Fibroblast of lung (primary cell): Measurements from ENCODE around the gene AIMP2.

Source experiments
- CTCF ChIP-seq, 2 donors: IDR thresholded peaks in 1 of 2; conservative IDR thresholded peaks in 1 of 2; 1 replicate in 1 of 2; 2 replicates in 1 of 2; pipeline ENCODE4 v1.5.1; 2011 to 2012; ENCODE audit warnings: low read length in 2 of 2, control low read depth in 1 of 2, inconsistent platforms in 1 of 2, low read depth in 1 of 2, mild to moderate bottlenecking in 1 of 2
- EZH2 ChIP-seq: IDR thresholded peaks from 2 replicates; pipeline ENCODE4 v1.5.1; 2012; ENCODE audit warnings: low read length, control low read depth, mild to moderate bottlenecking; ENCODE audit errors: missing control alignments

GRCh38 chr7:5997210-5997808 lies 11.8 kb upstream of the AIMP2 start:
- TF ChIP-seq CTCF (conservative IDR thresholded peaks at IDR 0.05 in 1 of 2, IDR thresholded peaks at IDR 0.05 in 1 of 2; ENCODE audit: low read depth in 1 of 2, low read length in 2 of 2): peak; percentile 58 to 74
- TF ChIP-seq EZH2: no peak
